HG03342 (cell line): ENCODE measurements around the gene IL1R2.

Experiments used
- ATAC-seq: cut with Tn5 transposase; IDR thresholded peaks from one replicate; pipeline ENCODE4 v1.9.1; 2021; ENCODE audit warnings: mild to moderate bottlenecking, moderate library complexity; ENCODE audit not compliant: unreplicated experiment

Gene IL1R2

GRCh38 chr2:101991721-101992145 lies at the start of gene IL1R2:
Gene IL1R2, plus strand, starts transcription at chr2:101991960. Its CDS starts 16,616 bp downstream, at chr2:102008576.
- no peak for ATAC-seq

DNA sequence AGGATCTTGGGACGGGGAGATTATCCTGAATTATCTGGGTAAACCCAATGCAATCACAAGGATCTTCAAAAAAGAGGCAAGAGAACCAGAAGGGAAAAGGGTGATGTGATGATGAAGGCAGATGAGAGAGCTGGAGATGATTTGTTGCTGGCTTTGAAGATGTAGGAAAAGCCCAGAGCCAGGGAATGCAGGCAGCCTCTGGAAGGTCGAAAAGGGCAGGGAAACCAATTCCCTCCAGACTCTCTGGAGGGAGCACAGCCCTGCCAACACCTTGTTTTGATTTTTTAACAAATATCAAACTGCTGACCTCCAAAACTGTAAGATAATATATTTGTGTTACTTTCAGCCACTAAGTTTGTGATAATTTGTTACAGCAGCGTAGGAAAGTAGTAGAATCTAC lies 48.9 kb upstream of the IL1R2 start:
- no peak for ATAC-seq

- no peak for ATAC-seq
Measured at GRCh38 chr2:101946372-101947039, 45.3 kb upstream of the IL1R2 start.

- ATAC-seq: no peak
Measured at GRCh38 chr2:101947374-101947773, 44.4 kb upstream of the IL1R2 start.

DNA sequence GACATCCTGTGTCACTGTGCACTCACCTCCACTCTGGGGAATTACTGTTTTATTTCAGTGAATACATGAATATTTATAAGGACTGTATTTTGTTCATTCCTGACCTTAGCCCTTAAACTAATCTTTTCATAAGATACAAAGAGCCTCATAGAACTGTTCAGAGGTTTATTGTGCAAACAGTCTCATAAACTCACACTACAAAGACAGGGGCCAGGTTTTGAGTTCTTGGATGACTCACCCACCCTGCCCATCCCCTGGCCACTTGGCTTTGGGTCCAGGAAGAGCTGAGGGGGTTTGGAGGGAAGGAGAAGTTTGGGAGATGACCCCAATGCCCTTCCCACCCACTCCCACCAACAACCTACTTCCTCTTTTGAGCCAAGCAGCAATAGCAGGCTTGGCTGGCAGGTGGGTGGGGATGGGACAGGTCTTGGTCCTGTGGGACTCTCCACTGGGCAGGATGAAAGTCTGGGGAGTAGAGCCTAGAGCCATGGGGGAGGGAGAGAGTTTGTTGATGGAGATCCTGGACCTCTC lies 43.1 kb upstream of the IL1R2 start:
- no peak for ATAC-seq

DNA sequence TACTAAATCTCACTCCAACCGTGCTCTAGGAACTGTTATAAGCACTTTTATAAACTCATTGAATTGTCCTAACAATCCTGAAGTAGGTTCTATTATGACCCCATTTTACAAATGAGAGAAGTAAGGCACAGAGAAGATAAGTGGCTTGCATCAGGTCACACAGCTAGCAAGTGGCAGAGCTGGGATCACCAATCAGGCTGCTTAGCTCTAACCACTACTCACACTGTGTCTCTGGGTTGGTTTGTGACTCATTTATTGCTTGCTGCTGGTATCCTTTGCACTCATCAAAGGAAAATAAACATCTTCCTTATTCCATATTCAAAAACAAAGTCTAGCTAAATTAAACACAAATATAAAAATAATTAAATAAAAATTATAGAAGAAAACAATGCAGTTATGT lies 42.5 kb upstream of the IL1R2 start:
- no peak for ATAC-seq

DNA sequence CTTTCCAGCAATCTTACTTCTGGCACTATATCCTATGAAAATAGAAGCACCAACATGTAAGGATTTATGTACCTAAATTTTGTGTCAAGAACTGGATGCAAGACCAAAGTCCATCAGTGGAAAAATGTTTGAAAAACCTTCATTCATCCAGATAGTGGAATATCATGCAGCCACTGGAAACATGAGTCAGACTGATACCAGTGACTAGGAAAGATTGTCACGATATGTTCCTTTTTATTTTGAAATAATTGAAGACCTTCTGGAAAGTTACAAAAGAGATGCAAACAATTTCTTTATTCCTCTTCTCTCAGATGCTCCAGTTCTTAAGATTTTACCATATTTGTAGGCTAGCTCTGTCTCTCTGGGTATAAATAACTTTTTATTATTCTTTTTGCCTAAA lies 40.5 kb upstream of the IL1R2 start:
- no peak for ATAC-seq

- no peak for ATAC-seq
Measured at GRCh38 chr2:101952551-101952950, 39.2 kb upstream of the IL1R2 start.

GRCh38 chr2:101956465-101957438 lies 35.0 kb upstream of the IL1R2 start:
- ATAC-seq: no peak

- no peak for ATAC-seq
Measured at GRCh38 chr2:101958061-101958460, 33.7 kb upstream of the IL1R2 start.

DNA sequence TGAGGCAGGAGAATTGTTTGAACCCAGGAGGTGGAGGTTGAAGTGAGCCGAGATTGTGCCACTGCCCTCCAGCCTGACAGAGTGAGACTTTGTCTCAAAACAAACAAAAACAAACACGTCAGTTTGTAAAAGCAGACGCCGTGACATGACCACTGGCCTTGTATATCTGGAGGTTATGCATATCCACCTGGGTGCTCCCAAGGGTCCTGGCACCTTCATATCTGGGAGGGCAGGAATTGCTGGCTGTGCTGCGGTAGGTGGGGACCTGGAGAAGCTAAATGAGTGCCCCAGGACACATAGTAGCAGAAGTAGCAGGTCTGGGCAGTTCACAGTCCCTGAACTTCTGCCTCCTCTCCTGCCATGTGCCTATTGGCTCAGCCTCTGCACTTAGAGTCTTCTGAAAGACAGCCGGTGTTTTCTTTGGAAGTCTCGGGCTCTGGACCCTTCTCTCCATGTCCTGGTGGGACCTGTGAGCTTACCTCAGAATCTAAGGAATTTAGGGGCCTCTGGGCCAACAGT lies 30.9 kb upstream of the IL1R2 start:
- no peak for ATAC-seq

- no peak for ATAC-seq
Measured at GRCh38 chr2:101961338-101962191, 30.2 kb upstream of the IL1R2 start.

DNA sequence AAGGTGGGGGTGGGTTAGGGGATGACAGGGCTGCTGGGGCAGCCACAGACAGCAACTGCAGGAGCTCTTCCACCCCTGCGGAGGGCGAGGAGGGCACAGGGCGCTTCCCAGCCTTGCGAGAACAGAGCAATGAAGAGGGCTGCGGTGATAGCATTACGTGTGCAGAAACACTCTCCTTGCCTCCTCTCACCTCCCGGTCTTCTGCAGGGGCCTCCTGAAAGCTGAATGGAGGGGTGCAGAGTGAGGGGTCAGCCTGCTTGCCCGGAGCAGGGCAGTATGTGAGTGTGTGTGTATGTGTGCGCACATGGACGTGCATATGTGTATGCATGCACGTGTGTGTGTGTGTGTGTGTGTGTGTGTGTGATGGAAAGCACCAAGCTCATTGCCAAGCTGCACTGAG lies 29.5 kb upstream of the IL1R2 start:
- ATAC-seq: no peak

DNA sequence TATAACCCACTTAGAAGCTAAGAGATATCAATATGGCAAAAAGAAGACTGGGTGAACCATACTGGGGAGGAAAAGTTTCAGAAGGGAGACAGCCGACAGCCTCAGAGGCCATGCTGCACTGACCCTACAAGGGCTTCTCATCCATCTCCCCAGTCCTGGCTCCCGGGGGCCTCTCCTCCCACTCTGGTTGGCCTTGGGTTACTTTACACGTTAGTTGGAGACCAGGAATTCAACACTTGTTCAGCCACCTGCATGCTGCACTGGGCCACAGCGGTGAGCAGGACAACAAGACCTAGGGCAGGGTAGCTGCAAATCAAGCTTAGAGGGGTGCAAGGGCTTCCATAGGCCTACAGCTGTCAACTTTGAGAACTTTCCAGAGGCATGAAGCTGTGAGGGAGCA lies 28.6 kb upstream of the IL1R2 start:
- ATAC-seq: no peak

DNA sequence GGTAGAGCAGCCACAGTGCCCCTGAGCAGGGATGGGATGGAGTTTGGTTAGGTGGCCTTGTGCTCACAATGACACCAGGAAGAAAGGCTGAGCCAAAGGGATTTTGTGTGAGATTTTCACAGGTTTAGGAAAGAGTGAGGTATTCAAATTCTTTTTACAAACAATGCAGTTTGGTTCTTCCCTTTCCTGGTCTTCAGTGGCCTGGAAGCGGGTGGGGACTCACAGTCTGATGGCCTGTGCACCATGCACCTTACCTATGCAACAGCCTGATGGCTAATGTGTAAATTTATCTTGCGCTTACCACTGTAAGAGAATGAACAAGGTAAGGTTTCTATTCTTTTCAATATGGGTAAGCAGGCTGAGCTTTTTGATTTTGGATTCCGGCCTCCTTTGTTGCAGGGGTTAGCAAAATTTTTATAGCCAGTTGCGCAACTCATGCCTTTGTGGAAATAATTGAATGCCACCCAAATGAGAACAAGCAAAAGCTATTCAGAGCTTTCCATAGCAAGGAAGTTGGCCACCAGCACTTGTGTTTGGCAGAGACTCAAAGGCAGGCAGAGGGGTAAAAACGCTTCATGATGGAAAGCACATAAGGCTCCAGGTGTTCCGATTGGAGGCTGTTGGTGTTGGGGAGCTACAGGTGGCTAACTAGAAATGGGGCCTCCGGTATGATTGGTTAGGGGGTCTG lies 23.8 kb upstream of the IL1R2 start:
- ATAC-seq: no peak

DNA sequence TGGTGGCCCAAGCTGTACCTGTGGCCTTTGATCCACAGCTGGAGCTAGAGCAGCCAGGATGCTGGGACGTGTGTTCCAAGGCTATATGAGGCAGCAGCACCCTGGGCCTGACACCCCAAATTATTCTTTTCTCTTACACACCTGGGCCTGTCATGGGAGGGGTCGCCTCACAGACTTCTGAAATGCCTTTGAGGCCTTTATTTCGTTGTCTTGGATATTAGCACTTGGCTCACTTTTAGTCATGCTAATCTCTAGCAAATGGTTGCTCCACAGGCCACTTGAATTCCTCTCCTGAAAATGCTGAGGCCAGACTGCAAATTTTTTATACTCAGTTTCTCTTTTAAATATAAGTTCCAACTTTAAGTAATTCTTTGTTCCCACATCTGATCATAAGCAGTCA lies 22.0 kb upstream of the IL1R2 start:
- ATAC-seq: no peak

DNA sequence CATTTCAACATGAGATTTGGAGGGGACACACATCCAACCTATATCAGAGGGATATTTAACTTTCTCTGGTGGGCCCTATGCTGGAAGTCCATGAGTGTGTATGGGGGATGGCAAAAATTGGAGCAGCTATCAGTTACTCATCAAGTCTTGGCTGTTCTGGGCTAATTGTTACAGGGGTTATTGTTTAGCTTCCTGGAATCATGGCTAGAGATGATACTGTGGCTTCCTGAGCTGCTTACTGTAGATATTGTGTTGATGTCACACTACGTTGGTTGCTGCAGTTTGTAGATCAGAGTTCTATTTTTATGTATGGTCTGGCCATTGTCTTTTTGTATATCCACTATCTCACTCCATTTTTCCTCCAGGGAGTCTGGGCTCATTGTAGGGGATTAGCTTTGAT lies 20.9 kb upstream of the IL1R2 start:
- no peak for ATAC-seq

DNA sequence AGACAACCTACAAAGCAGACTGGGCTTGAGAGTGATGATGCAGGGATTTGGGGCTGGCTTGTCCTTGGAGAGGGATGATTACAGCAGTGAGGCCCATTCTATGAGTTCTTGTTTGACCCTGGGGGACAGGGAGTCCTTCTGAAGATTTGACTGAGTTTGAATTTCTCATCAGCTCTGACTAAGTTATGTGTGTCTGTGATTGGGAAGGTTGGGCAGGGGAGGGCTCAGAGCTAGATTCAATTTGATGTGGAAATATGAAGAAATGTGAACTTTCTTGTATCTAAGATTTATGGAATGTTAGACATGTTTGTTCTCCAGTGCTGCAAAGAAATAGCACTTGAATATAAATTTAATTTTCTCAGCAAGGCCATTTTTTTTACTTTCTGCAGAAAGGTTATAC lies 19.9 kb upstream of the IL1R2 start:
- no peak for ATAC-seq

- no peak for ATAC-seq
Measured at GRCh38 chr2:101972621-101973434, 18.9 kb upstream of the IL1R2 start.
